ENCODE results near the gene XCL2. TPM values are rescaled to one million over a fixed set of nuclear protein-coding genes. Genes with fewer than 3 reads are reported as not detected.
"Not testable (repeated sequence)": the region's sequence is repeated elsewhere in the genome, so short reads cannot be mapped to it uniquely, and the experiment has no call there.

Gene XCL2
- not detected for total RNA-seq (2021; ENCODE audit: unreplicated experiment)
- polyA plus RNA-seq (2012), result not detected in 2 replicates
- Bru-seq, nascent RNA, result not detected
- BruChase-seq, experiment 1, labeled RNA remaining after a 6-hour chase, result not detected
- not detected for BruChase-seq, experiment 2, labeled RNA remaining after a 2-hour chase
- long read RNA-seq, result 0 reads

GRCh38 chr1:168543840-168544498 is at the start of gene XCL2:
Gene XCL2 (minus strand): TSS chr1:168543997. CDS start chr1:168543964, 33 bp downstream.
- H3K36me3 ChIP-seq (ENCODE audit: control insufficient read depth in 1 of 2, insufficient read depth in 2 of 2, low read length in 2 of 2); ATAC-seq; H3K9ac ChIP-seq (ENCODE audit: low read length); H3K4me3 ChIP-seq (replicated peaks in 1 of 2; ENCODE audit: low read depth in 1 of 2, low read length in 2 of 2); RAD21 ChIA-PET (ENCODE audit: low non-redundant PET in 1 of 2, low total read pairs in 2 of 2, uncharacterized antibody in 2 of 2, unreplicated experiment in 2 of 2); intact Hi-C loops (cut with micrococcal nuclease); H3K79me2 ChIP-seq (ENCODE audit: insufficient read depth, low read length); H3K9me3 ChIP-seq (ENCODE audit: control insufficient read depth in 1 of 2, insufficient read depth in 1 of 2, low read depth in 1 of 2, low read length in 2 of 2); CTCF ChIA-PET; H3K4me2 ChIP-seq (ENCODE audit: low read length); POLR2A ChIA-PET; DNase-seq (ENCODE audit: low read depth, low spot score); H3K27ac ChIP-seq (ENCODE audit: low read depth, low read length); H3K4me1 ChIP-seq (ENCODE audit: control insufficient read depth in 1 of 2, insufficient read depth in 2 of 2, low read length in 2 of 2); H4K20me1 ChIP-seq (ENCODE audit: insufficient read depth); H3K27me3 ChIP-seq (ENCODE audit: insufficient read depth, low read length); H2AFZ ChIP-seq (ENCODE audit: low read depth, low read length, poor library complexity, severe bottlenecking); H3K9me2 ChIP-seq (ENCODE audit: insufficient read depth); BruUV-seq (replicated peaks): not testable (repeated sequence)

GRCh38 chr1:168591641-168592250 is 47.9 kb upstream of the XCL2 start:
- no peak overlapping the region for H2AFZ ChIP-seq (ENCODE audit: low read depth, low read length, poor library complexity, severe bottlenecking)
- intact Hi-C loops (cut with micrococcal nuclease), result no loop called here
- no peak for ATAC-seq
- H3K27ac ChIP-seq (ENCODE audit: low read depth, low read length), result no peak overlapping the region
- RAD21 ChIA-PET (ENCODE audit: low non-redundant PET in 1 of 2, low total read pairs in 2 of 2, uncharacterized antibody in 2 of 2, unreplicated experiment in 2 of 2), result no interaction called here
- H3K4me3 ChIP-seq (replicated peaks in 1 of 2; ENCODE audit: low read depth in 1 of 2, low read length in 2 of 2), result no peak overlapping the region
- no peak for TF ChIP-seq JUND (IDR thresholded peaks at IDR 0.05)
- no peak for TF ChIP-seq EZH2 (IDR thresholded peaks at IDR 0.05)
- CTCF ChIA-PET, result no interaction called here
- H3K4me1 ChIP-seq (ENCODE audit: control insufficient read depth in 1 of 2, insufficient read depth in 2 of 2, low read length in 2 of 2), result no peaks in the 10 kb centered on the region
- BruUV-seq (replicated peaks), result no TSS peak
- POLR2A ChIA-PET, result no interaction called here
- no peaks in the 10 kb centered on the region for H3K9me3 ChIP-seq (ENCODE audit: control insufficient read depth in 1 of 2, insufficient read depth in 1 of 2, low read depth in 1 of 2, low read length in 2 of 2)
- no peaks in the 10 kb centered on the region for H3K27me3 ChIP-seq (ENCODE audit: insufficient read depth, low read length)
- no peak overlapping the region for H3K9ac ChIP-seq (ENCODE audit: low read length)
- H3K36me3 ChIP-seq (ENCODE audit: control insufficient read depth in 1 of 2, insufficient read depth in 2 of 2, low read length in 2 of 2), result no peaks in the 10 kb centered on the region
- no peaks in the 10 kb centered on the region for H3K79me2 ChIP-seq (ENCODE audit: insufficient read depth, low read length)
- H3K4me2 ChIP-seq (ENCODE audit: low read length), result no peak overlapping the region
- H4K20me1 ChIP-seq (ENCODE audit: insufficient read depth), result no peaks in the 10 kb centered on the region
- no peaks in the 10 kb centered on the region for H3K9me2 ChIP-seq (ENCODE audit: insufficient read depth)
- no peak for DNase-seq (ENCODE audit: low read depth, low spot score)

All from HCT116 (cell line).